GM23248 (cell line): ENCODE results near the gene EPHA1. TPM values are rescaled to one million over a fixed set of nuclear protein-coding genes. Genes with fewer than 3 reads are reported as not detected.
A peak's percentile ranks its signal among the peaks of the same experiment; 100 is the strongest.

ENCODE experiments used
- DNase-seq: peaks from one replicate; pipeline ENCODE4 v3.0.0-alpha.2; 2015
- H2AFZ ChIP-seq: fragments of 200-600 bp; sonication (generic); 2 replicates; pipeline ENCODE4 v1.6.1; 2016; ENCODE audit warnings: antibody characterized with exemption
- H3F3A ChIP-seq: fragments of 200-600 bp; sonication (generic); 2 replicates; pipeline ENCODE4 v1.6.1; 2016; ENCODE audit warnings: mild to moderate bottlenecking, antibody characterized with exemption, mixed run types; ENCODE audit not compliant: insufficient read depth
- H3K27ac ChIP-seq: fragments of 200-600 bp; sonication (generic); 2 replicates; pipeline ENCODE4 v1.5.1; 2016; ENCODE audit warnings: mild to moderate bottlenecking
- H3K27me3 ChIP-seq: fragments of 200-600 bp; sonication (generic); replicated peaks from 2 replicates; pipeline ENCODE4 v1.6.1; 2016; ENCODE audit warnings: mild to moderate bottlenecking; ENCODE audit not compliant: insufficient read depth
- H3K36me3 ChIP-seq: fragments of 200-600 bp; sonication (generic); 2 replicates; pipeline ENCODE4 v1.6.1; 2016; ENCODE audit warnings: low read depth, mild to moderate bottlenecking
- H3K4me1 ChIP-seq: fragments of 200-600 bp; sonication (generic); 2 replicates; pipeline ENCODE4 v1.6.1; 2016; ENCODE audit warnings: mild to moderate bottlenecking; ENCODE audit not compliant: insufficient read depth
- H3K4me2 ChIP-seq: fragments of 200-600 bp; sonication (generic); one replicate; pipeline ENCODE4 v1.6.1; 2016; ENCODE audit warnings: mild to moderate bottlenecking; ENCODE audit not compliant: unreplicated experiment
- H3K4me3 ChIP-seq: fragments of 200-600 bp; sonication (generic); 2 replicates; pipeline ENCODE4 v1.5.1; 2016; ENCODE audit warnings: mild to moderate bottlenecking
- H3K79me2 ChIP-seq: fragments of 200-600 bp; sonication (generic); 2 replicates; pipeline ENCODE4 v1.6.1; 2016; ENCODE audit warnings: mild to moderate bottlenecking; ENCODE audit not compliant: insufficient read depth
- H3K9ac ChIP-seq: fragments of 200-600 bp; sonication (generic); 2 replicates; pipeline ENCODE4 v1.6.1; 2016; ENCODE audit warnings: mild to moderate bottlenecking
- H3K9me2 ChIP-seq: fragments of 200-600 bp; sonication (generic); 2 replicates; pipeline ENCODE4 v1.6.1; 2016; ENCODE audit warnings: mixed run types, mild to moderate bottlenecking, moderate library complexity; ENCODE audit not compliant: insufficient read depth
- H3K9me3 ChIP-seq: fragments of 200-600 bp; sonication (generic); one replicate; pipeline ENCODE4 v1.6.1; 2017; ENCODE audit warnings: low read depth
- H4K20me1 ChIP-seq: fragments of 200-600 bp; sonication (generic); 2 replicates; pipeline ENCODE4 v1.6.0; 2016; ENCODE audit not compliant: insufficient read depth
- EZH2 ChIP-seq: fragments of 200-600 bp; sonication (generic); IDR thresholded peaks from 2 replicates; pipeline ENCODE4 v1.6.1; 2018; ENCODE audit warnings: antibody characterized with exemption, mild to moderate bottlenecking; ENCODE audit not compliant: insufficient read depth, poor library complexity, severe bottlenecking
- EZH2phosphoT487 ChIP-seq: fragments of 200-600 bp; sonication (generic); IDR thresholded peaks from 2 replicates; pipeline ENCODE4 v1.6.1; 2018; ENCODE audit warnings: antibody characterized with exemption, moderate library complexity, mild to moderate bottlenecking, low read depth; ENCODE audit not compliant: insufficient read depth
- WGBS, 2 experiments: methylation state at CpG; one replicate each; pipeline ENCODE4 v1.1.6; 2015 to 2017; ENCODE audit warnings: low lambda C conversion rate in 2 of 2, low coverage in 1 of 2; ENCODE audit errors: missing lambda C conversion rate in 2 of 2; 5-methylcytosine and 5-hydroxymethylcytosine counted together
- in situ Hi-C: fragments of 300-500 bp; cut with MboI; formaldehyde crosslinking; loops from 2 replicates; pipeline ENCODE4 v1.15.0; 2020
- polyA plus RNA-seq: library from polyadenylated mRNA; unstranded; fragments of >200 nt; fragmentation: Nextera tagmentation; extraction: Ambion mirVana; gene quantifications from 2 replicates; pipeline ENCODE4 v1.2.1, GENCODE V29; 2016
- total RNA-seq: library from RNA; depleted of rRNA; stranded (reverse); fragments of >200 nt; shearing (Covaris generic); gene quantifications from 2 replicates; pipeline ENCODE4 v1.2.3, GENCODE V29; 2014

The EPHA1 gene
- total and polyA plus RNA-seq, 2 experiments from 2014 or later: 0.83 TPM; not detected in 1

GRCh38 chr7:143363016-143363937 is 45.4 kb downstream of the EPHA1 start:
- no peak overlapping the region for H3K4me3 ChIP-seq
- H3K79me2 ChIP-seq: no peaks in the 10 kb centered on the region
- WGBS, 2 experiments: 49 to 53% methylated on average over 19 of the region's 19 CpGs
- H3K9me2 ChIP-seq: no peaks in the 10 kb centered on the region
- H4K20me1 ChIP-seq: no peaks in the 10 kb centered on the region
- no peak overlapping the region for H2AFZ ChIP-seq
- H3K27me3 ChIP-seq: peaks cover 37% of the 10 kb centered on the region
- H3K9me3 ChIP-seq: no peaks in the 10 kb centered on the region
- H3K9ac ChIP-seq: no peak overlapping the region
- TF ChIP-seq EZH2 (peak; percentile 82), EZH2phosphoT487 (no peak)
- DNase-seq: no peak
- no peaks in the 10 kb centered on the region for H3F3A ChIP-seq
- no peak overlapping the region for H3K4me2 ChIP-seq
- H3K4me1 ChIP-seq: no peaks in the 10 kb centered on the region
- H3K27ac ChIP-seq: no peak overlapping the region
- H3K36me3 ChIP-seq: no peaks in the 10 kb centered on the region
- in situ Hi-C loops: no loop called here

GRCh38 chr7:143362131-143363015 is 46.3 kb downstream of the EPHA1 start, which contains the start of gene FAM131B:
TSS of gene FAM131B (minus strand) at chr7:143362713. CDS start at chr7:143362603, 110 bp downstream.
- Histone ChIP-seq H2AFZ (peak within 1 kb of the TSS; percentile 89), H3K36me3 (no peaks in the 10 kb centered on the region), H3K9me3 (no peaks in the 10 kb centered on the region), H3K9me2 (no peaks in the 10 kb centered on the region), H3K4me1 (no peaks in the 10 kb centered on the region), H3K79me2 (no peaks in the 10 kb centered on the region), H3F3A (no peaks in the 10 kb centered on the region), H3K4me2 (peak within 1 kb of the TSS; percentile 76), H4K20me1 (no peaks in the 10 kb centered on the region), H3K4me3 (peak within 1 kb of the TSS; percentile 72), H3K27me3 (peaks cover 37% of the 10 kb centered on the region), H3K27ac (no peak within 1 kb of the TSS), H3K9ac (peak within 1 kb of the TSS; percentile 13; the same call in 1 of the 2 replicates)
- DNase-seq: peak; percentile 52
- in situ Hi-C loops: no loop called here
- WGBS, 2 experiments: 0 to 1% methylated on average over 3 to 70 of the region's 112 CpGs
- TF ChIP-seq EZH2phosphoT487 (no peak), EZH2 (no peak)

GRCh38 chr7:143361552-143362130 is 47.0 kb downstream of the EPHA1 start:
- Histone ChIP-seq H2AFZ (peak overlapping the region; percentile 89), H3K4me2 (peak overlapping the region; percentile 76), H4K20me1 (no peaks in the 10 kb centered on the region), H3K79me2 (no peaks in the 10 kb centered on the region), H3F3A (no peaks in the 10 kb centered on the region), H3K27me3 (peaks cover 37% of the 10 kb centered on the region), H3K9ac (no peak overlapping the region; the same call in 1 of the 2 replicates), H3K4me1 (no peaks in the 10 kb centered on the region), H3K4me3 (peak overlapping the region; percentile 72), H3K9me3 (no peaks in the 10 kb centered on the region), H3K9me2 (no peaks in the 10 kb centered on the region), H3K27ac (no peak overlapping the region), H3K36me3 (no peaks in the 10 kb centered on the region)
- TF ChIP-seq EZH2: no peak
- no peak for TF ChIP-seq EZH2phosphoT487
- DNase-seq: peak; percentile 31
- WGBS, 2 experiments: 0 to 2% methylated on average over 2 to 46 of the region's 46 CpGs
- in situ Hi-C loops: no loop called here
